IPS-20b (cell line): ENCODE measurements around the gene EIF4A3.
"Not testable (repeated sequence)": the region's sequence is repeated elsewhere in the genome, so short reads cannot be mapped to it uniquely, and the experiment has no call there.

Experiments used
- H3K27ac ChIP-seq: one replicate; pipeline ENCODE4 v1.5.1; 2013; ENCODE audit warnings: low read length
- H3K27me3 ChIP-seq: 2 replicates; pipeline ENCODE4 v1.6.1; 2013; ENCODE audit warnings: mild to moderate bottlenecking, low read length, inconsistent platforms; ENCODE audit not compliant: insufficient read depth
- H3K36me3 ChIP-seq: 2 replicates; pipeline ENCODE4 v1.6.1; 2013; ENCODE audit warnings: low read depth, mild to moderate bottlenecking, inconsistent platforms, low read length, moderate library complexity; ENCODE audit not compliant: insufficient read depth
- H3K4me1 ChIP-seq: 2 replicates; pipeline ENCODE4 v1.6.1; 2013; ENCODE audit warnings: mild to moderate bottlenecking, control low read depth, inconsistent platforms, low read length, moderate library complexity; ENCODE audit not compliant: insufficient read depth
- H3K4me3 ChIP-seq: 2 replicates; pipeline ENCODE4 v1.5.1; 2013; ENCODE audit warnings: mild to moderate bottlenecking, low read length, inconsistent platforms
- H3K9ac ChIP-seq: 2 replicates; pipeline ENCODE4 v1.6.1; 2013; ENCODE audit warnings: low read depth, mild to moderate bottlenecking, inconsistent platforms, low read length, moderate library complexity
- H3K9me3 ChIP-seq: 2 replicates; pipeline ENCODE4 v1.6.1; 2013; ENCODE audit warnings: mild to moderate bottlenecking, low read depth, low read length, inconsistent platforms; ENCODE audit not compliant: insufficient read depth

EIF4A3 gene

DNA sequence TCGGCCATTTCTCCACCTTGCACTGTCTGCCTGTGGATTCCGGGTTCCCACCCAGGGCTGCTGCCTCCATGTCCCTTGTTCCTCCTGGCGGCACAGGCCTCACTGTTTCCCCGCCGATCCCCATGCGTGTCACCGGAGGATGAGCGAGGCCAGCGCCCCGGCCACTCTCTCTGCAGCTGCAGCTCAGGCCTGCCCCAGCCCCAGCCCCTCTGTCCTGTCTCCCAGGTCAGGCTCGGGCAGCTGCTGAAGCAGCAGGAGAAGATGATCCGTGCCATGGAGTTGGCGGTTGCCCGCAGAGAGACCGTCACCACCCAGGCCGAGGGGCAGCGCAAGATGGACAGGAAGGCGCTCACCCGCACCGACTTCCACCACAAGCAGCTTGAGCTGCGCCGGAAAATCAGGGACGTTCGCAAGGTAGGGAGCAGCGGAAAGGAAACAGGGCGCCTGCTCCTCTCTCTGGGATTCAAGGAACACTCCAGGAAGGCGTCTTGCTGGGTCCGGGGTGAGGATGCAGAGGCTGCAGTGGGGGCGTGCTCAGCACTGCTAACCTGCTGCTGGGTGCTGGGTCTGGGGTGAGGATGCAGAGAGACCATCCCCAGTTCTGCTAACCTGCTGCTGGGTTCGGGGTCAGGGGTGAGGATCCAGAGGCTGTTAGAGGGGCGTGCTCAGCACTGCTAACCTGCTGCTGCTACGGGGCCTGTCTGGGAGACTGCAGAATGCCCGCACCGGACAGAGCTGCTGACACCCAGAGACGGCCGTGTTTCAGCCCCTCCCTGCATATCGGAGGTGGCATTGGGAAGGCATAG is 51.7 kb downstream of the EIF4A3 start:
- Histone ChIP-seq H3K36me3 (no peaks in the 10 kb centered on the region), H3K27ac (no peak overlapping the region), H3K4me3 (no peak overlapping the region), H3K9me3 (no peaks in the 10 kb centered on the region), H3K9ac (no peak overlapping the region), H3K27me3 (peaks cover 5% of the 10 kb centered on the region), H3K4me1 (no peaks in the 10 kb centered on the region)

DNA sequence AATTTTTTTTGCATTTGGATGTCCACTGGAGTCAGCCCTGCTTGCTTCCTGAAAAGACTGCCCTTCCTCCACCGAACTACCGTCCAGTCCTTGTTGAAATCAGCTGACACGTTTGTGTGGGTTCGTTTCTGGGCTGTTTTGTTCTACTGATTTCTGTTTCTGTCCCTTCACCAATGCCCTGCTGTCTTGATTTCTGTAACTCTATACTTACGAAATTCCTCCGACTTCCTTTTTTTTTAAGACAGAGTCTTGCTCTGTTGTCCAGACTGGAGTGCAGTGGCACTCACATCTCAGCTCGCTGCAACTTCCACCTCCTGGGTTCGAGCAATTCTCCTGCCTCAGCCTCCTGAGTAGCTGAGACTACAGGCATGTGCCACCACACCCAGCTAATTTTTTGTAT is 54.0 kb downstream of the EIF4A3 start:
- no peaks in the 10 kb centered on the region for H3K27me3 ChIP-seq
- H3K4me1 ChIP-seq = no peaks in the 10 kb centered on the region
- no peak overlapping the region for H3K27ac ChIP-seq
- H3K9me3 ChIP-seq = no peaks in the 10 kb centered on the region
- H3K4me3 ChIP-seq = no peak overlapping the region
- H3K9ac ChIP-seq = no peak overlapping the region
- no peaks in the 10 kb centered on the region for H3K36me3 ChIP-seq

DNA sequence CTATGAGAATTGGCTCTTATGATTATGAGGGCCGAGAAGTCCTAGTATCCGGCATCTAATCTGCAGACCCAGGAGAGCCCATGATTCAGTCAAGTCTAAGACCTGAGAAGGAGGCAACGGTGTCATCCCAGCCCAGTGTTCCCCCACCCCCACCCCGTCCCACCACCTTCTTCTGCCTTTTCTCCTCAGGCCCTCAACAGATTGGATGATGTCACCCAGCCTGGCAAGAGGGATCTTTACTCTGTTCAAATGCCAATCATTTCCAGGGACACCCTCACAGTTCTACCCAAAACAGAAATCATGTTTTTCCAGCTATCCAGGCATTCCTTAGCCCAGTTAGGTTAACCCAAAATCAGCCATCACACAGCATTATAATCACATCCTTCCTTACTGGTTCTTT is 55.6 kb downstream of the EIF4A3 start:
- Histone ChIP-seq H3K4me1 (no peaks in the 10 kb centered on the region), H3K9me3 (no peaks in the 10 kb centered on the region)

DNA sequence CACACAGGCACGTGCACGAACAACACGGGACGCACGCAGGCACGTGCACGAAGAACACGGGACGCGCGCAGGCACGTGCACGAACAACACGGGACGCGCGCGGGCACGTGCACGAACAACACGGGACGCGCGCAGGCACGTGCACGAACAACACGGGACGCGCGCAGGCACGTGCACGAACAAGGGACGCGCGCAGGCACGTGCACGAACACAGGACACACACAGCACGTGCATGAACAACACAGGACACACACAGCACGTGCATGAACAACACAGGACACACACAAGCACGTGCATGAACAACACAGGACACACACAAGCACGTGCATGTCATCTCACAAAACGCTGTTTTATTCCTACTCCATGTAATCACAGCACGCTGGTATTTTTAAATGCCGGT is 56.8 kb downstream of the EIF4A3 start:
- not testable (repeated sequence) for H3K9me3 ChIP-seq, H3K27ac ChIP-seq, H3K4me1 ChIP-seq, H3K27me3 ChIP-seq, H3K9ac ChIP-seq, H3K36me3 ChIP-seq, H3K4me3 ChIP-seq

More for the DNA sequence above, 55.6 kb downstream of the EIF4A3 start:
- no peak overlapping the region for H3K9ac ChIP-seq
- no peaks in the 10 kb centered on the region for H3K27me3 ChIP-seq
- no peak overlapping the region for H3K4me3 ChIP-seq
- no peaks in the 10 kb centered on the region for H3K36me3 ChIP-seq
- H3K27ac ChIP-seq = no peak overlapping the region

DNA sequence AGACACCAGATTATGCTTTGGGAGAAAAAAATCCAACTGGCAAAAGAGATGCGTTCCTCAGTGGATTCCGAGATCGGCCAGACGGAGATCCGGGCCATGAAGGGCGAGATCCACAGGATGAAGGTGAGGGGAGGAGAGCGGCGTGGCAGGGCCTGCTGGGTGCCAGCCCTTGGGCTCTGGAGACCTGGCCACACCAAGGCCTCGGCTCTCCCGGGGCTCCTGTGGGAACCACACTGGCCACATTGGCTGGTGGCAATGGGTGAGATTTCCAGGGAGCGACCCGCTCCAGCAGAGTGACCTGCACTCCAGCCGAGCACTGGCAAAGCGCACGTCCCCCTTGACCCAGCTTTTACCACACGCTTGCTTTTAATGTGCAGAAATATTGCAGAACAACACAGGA is 57.2 kb downstream of the EIF4A3 start:
- Histone ChIP-seq H3K4me1 (no peaks in the 10 kb centered on the region), H3K27me3 (no peaks in the 10 kb centered on the region), H3K36me3 (no peaks in the 10 kb centered on the region), H3K9me3 (no peaks in the 10 kb centered on the region), H3K9ac (no peak overlapping the region), H3K27ac (no peak overlapping the region), H3K4me3 (no peak overlapping the region)

DNA sequence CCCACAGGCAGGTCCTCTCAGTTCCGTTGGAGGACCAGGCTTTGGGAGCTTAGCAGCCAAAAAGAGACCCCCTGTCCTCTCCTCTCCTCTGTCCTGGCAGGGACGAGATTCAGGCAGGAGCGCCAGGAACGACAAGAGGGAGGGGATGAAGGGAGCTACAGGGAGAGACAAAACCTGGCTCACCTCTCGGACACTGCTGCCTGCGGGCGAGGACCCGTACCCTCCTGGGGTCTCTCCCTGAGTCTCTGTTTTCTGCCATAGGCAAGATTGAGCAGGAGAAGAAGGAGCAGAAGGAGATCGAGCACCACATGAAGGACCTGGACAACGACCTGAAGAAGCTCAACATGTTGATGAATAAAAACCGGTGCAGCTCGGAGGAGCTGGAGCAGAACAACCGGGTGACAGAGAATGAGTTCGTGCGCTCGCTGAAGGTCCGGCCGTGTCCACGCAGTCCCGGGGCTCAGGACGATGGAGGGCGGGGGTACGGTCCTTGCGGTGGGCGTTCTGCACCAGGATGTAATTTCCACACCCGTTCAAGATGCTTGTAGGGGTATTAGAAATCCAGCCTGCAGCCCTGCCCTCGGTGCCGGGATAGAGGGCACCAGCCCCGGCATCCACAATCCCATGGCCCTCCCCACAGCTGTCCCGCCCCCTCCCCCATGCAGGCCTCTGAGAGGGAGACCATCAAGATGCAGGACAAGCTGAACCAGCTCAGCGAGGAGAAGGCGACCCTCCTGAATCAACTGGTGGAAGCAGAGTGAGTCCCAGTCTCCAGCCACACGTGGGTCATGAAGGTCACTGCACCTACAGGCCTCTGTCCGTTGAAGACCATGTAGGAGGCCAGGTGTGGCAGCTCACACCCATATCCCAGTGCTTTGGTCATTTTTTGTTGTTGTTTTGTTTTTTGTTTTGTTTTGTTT is 59.3 kb downstream of the EIF4A3 start:
- Histone ChIP-seq H3K27me3 (no peaks in the 10 kb centered on the region), H3K27ac (no peak overlapping the region), H3K36me3 (no peaks in the 10 kb centered on the region), H3K9ac (no peak overlapping the region), H3K4me3 (no peak overlapping the region), H3K9me3 (no peaks in the 10 kb centered on the region), H3K4me1 (no peaks in the 10 kb centered on the region; the same call in 1 of the 2 replicates)

DNA sequence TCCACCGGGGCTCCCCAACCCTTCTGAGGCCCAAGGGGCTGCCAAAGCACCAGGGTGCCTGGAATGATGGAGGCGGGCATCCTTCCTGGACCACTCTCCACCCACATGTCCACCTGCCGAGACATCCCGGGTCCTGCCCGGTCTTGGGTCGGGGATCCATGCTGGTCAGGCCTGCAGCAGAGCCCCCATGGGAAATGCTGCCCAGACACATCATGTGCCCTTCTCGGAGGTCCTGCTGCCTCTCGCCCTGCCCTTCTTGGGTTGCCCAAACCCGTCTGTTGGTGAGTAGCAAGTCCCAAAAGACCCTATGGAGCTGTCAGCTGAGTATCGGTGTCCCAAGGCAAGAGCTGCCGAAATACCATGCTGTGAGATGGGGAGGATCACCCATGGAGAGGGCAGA is 60.3 kb downstream of the EIF4A3 start:
- Histone ChIP-seq H3K27ac (no peak overlapping the region), H3K36me3 (no peaks in the 10 kb centered on the region), H3K27me3 (no peaks in the 10 kb centered on the region), H3K9me3 (no peaks in the 10 kb centered on the region), H3K4me3 (no peak overlapping the region), H3K4me1 (no peaks in the 10 kb centered on the region; the same call in 1 of the 2 replicates), H3K9ac (no peak overlapping the region)

DNA sequence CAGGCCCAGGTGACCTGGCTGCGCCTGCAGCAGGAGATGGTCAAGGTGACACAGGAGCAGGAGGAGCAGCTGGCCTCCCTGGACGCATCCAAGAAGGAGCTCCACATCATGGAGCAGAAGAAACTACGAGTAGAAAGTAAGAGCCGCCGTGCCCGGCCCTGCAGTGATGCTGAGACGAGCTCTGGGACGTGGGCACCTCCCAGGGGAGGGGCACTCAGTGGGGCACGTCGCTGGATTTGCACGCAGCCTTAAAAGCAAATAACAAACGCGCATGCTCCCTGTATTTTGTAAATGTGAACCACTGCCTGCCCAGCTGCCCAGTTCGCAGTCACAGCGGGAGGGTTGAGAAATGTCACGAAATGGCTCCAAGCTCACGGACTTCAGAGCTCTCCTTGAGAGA is 60.8 kb downstream of the EIF4A3 start:
- Histone ChIP-seq H3K9ac (no peak overlapping the region), H3K27me3 (no peaks in the 10 kb centered on the region), H3K4me1 (no peaks in the 10 kb centered on the region; the same call in 1 of the 2 replicates), H3K4me3 (no peak overlapping the region), H3K27ac (no peak overlapping the region), H3K9me3 (no peaks in the 10 kb centered on the region), H3K36me3 (no peaks in the 10 kb centered on the region)

DNA sequence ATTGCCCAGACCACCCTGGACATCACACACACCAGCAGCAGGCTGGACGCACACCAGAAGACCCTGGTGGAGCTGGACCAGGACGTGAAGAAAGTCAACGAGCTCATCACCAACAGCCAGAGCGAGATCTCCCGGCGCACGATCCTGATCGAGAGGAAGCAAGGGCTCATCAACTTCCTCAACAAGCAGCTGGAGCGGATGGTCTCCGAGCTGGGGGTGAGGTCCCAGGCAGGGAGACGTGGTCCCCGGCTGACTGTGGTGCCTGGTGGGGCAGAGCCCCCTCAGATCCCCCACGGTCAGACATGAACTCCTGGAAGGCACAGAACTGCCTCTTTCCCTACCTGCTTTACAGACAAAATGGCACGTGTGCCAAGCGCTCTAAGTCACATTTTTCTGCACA is 62.2 kb downstream of the EIF4A3 start:
- H3K27ac ChIP-seq = no peak overlapping the region
- H3K9me3 ChIP-seq = no peaks in the 10 kb centered on the region
- H3K36me3 ChIP-seq = no peaks in the 10 kb centered on the region
- no peaks in the 10 kb centered on the region for H3K27me3 ChIP-seq
- H3K9ac ChIP-seq = no peak overlapping the region
- H3K4me3 ChIP-seq = no peak overlapping the region
- peaks cover 2% of the 10 kb centered on the region; the same call in 1 of the 2 replicates for H3K4me1 ChIP-seq
